GM12801 (cell line): Measurements from ENCODE around the gene SGPL1.

Experiments
- TF ChIP-seq, protein P1 (sequence below): IDR thresholded peaks from one replicate; pipeline ENCODE4 v1.5.1; 2011; ENCODE audit warnings: control low read depth; ENCODE audit not compliant: insufficient read length; ENCODE audit errors: extremely low read depth

SGPL1 gene

DNA sequence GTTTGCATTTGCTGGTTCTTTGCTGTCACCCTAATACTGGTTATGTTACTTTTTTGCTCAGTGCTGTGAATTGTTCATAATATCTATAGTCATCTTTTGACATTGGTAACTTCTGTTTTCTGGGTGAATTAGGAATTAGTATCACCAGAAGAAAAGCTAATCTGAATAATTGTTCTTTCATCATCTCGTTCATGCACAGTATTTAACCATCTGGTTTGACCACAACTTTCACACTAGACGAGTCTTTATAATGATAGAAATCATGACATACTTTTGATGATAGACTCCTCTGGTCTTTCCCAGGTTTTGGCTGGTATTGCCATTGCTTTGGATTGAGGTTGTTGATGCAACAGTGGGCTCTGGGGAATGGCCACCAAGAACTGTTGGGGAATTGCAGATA, 25.1 kb downstream of the SGPL1 start:
- TF ChIP-seq, protein P1, sequence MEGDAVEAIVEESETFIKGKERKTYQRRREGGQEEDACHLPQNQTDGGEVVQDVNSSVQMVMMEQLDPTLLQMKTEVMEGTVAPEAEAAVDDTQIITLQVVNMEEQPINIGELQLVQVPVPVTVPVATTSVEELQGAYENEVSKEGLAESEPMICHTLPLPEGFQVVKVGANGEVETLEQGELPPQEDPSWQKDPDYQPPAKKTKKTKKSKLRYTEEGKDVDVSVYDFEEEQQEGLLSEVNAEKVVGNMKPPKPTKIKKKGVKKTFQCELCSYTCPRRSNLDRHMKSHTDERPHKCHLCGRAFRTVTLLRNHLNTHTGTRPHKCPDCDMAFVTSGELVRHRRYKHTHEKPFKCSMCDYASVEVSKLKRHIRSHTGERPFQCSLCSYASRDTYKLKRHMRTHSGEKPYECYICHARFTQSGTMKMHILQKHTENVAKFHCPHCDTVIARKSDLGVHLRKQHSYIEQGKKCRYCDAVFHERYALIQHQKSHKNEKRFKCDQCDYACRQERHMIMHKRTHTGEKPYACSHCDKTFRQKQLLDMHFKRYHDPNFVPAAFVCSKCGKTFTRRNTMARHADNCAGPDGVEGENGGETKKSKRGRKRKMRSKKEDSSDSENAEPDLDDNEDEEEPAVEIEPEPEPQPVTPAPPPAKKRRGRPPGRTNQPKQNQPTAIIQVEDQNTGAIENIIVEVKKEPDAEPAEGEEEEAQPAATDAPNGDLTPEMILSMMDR: no peak

DNA sequence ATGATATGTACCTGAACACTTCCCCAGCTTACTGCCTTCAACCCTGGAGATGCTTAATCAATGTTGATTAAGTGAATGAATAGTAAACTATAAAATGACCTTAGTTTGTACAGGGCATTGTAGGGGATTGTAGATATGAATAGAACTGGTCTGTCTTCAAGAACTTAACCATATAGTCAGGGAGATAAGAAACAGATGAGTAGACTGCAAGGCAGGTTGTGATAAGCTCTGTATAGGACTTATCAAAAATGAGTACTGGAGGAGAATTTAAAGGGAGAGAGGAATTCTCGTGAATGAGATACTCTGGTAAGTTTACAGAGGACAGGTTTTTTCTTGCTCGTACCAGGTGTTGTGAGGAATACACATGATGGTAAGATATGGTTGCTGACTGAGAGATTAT, 27.6 kb downstream of the SGPL1 start:
- TF ChIP-seq, protein P1: no peak

DNA sequence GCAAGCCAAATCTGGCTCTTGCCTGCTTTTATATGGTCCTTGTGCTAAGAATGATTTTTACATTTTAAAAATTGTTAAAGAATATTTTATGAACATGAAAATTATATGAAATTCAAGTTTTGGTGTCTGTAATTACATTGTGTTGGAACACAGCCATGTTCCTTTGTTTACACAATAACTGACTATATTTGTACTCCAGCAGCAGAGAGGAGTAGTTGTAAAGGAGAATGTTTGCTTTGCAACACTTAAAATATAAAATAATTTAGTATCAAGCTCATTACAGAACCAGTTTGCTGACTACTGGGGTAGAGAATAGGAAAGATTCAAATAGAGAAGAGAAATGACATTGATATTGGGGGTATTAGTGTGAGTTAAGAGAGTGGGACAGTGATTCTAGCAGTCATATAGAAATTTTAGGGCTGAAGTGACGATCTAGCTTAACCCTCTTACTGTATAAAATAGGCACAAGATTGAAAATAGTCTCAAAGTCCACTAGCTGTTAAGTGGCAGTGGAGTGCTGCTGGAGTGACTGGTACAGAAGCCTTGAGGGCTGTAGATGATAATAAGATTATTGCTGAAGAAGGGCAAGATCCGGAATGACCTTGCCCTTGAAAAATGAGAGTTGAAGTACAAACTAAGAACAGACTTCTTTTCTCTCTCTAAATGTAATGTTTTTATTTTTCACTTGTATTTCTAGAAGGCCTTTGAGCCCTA, 28.2 kb downstream of the SGPL1 start:
- TF ChIP-seq, protein P1: no peak

DNA sequence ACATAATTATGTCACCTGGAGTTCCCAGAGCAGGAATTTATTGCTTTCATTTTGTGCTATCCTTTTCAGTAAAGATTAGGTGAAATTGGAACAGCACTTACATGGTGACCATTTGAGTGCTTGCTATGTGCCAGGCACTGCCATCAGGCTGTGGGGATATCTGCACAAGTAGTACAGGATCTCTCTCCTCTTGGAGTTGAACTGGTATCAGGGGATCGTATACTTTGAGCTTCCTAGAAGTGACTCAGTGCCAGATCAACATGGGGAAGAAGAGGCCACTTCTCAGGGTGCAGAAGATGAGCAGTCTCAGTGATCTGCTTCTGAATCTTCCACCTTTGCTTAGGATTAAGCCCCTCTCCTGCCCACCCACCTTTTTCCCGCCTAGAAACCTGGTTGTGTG, 29.5 kb downstream of the SGPL1 start:
- TF ChIP-seq, protein P1: no peak

DNA sequence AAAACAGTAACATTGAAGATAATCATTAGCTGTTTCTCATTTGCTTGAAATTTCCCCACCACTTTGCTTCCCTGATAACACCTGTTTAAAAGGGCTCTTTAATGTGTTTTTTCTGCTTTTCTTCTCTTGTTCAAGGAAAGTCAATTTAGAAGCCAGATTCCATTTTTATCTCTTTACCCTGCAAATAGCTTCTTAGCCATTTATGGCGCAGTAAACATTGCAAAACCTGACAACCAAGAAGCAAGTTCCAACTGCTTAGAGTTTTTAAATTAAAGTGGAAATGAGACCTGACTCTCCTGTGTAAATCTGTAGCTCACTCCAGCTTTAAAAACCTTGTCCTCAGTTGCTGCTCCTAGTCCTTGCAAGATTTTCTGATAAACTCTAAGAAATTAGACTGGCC, 30.1 kb downstream of the SGPL1 start:
- TF ChIP-seq, protein P1: no peak

DNA sequence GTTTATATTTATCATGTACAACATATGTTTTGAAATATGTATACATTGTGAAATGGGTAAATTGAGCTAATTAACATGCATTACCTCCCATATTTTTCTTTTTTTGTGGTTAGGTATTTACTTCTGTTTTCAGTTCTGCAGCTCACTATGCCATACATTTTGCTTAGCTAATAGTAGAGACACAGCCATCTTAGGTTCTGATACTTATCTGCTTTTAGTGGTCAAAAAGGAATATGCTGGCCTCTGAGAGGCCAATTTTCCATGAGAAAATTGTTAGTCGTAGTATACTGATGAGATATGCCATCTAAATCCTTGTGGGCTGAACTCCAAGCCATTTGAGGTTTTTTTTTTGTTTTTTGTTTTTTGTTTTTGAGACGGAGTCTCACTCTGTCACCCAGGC, 31.0 kb downstream of the SGPL1 start:
- TF ChIP-seq, protein P1: no peak

DNA sequence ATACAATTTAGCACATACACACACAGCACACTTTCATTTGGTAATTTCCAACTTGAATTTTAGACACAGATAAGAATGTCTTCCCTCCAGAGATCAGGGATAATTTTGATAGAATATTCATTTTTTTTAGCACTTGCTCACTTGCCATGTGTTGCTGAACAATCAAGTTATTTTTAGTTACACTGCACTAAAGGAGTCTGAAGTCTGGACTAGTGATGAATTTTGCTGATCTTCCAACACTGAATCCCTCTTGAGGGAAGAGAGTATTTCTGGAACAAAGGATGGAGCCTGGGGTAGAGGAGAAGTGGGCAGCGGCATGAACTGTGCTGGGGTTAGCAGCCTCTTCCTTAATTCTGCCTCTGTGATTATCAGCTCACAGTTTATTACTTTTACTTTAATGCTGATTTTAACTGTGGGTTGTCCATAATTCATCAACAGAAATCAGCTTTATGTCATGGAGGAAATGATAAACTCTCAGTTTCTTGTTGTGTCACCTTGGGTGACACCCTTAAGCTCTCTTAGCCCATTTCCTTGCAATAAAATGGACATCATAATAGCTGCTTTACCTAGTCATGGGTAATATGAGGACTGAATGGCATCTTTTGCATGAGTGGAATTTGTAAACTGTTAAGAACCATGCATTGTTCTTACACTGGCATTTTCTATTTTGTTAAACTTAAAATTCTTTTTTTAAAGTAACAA, 32.1 kb downstream of the SGPL1 start:
- TF ChIP-seq, protein P1: no peak
